ENCODE results near the gene LRRC37A3.
"Not testable (repeated sequence)": the region's sequence is repeated elsewhere in the genome, so short reads cannot be mapped to it uniquely, and the experiment has no call there.

- TF ChIP-seq POLR2A (IDR thresholded peaks at IDR 0.05) = peak in 1 of 2 donors; percentile 61
- TF ChIP-seq, protein P1, sequence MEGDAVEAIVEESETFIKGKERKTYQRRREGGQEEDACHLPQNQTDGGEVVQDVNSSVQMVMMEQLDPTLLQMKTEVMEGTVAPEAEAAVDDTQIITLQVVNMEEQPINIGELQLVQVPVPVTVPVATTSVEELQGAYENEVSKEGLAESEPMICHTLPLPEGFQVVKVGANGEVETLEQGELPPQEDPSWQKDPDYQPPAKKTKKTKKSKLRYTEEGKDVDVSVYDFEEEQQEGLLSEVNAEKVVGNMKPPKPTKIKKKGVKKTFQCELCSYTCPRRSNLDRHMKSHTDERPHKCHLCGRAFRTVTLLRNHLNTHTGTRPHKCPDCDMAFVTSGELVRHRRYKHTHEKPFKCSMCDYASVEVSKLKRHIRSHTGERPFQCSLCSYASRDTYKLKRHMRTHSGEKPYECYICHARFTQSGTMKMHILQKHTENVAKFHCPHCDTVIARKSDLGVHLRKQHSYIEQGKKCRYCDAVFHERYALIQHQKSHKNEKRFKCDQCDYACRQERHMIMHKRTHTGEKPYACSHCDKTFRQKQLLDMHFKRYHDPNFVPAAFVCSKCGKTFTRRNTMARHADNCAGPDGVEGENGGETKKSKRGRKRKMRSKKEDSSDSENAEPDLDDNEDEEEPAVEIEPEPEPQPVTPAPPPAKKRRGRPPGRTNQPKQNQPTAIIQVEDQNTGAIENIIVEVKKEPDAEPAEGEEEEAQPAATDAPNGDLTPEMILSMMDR (IDR thresholded peaks at IDR 0.05) = not testable (repeated sequence)
Observed at GRCh38 chr17:64897136-64897535, 22.1 kb downstream of the LRRC37A3 start.
